GM19351 (cell line): ENCODE measurements around the gene GPX2.

Experiments
- ATAC-seq: cut with Tn5 transposase; IDR thresholded peaks from one replicate; pipeline ENCODE4 v1.9.1; 2021; ENCODE audit warnings: mild to moderate bottlenecking, moderate library complexity; ENCODE audit not compliant: unreplicated experiment

GPX2 gene

GRCh38 chr14:64960762-64961276 lies 18.3 kb upstream of the GPX2 start:
- ATAC-seq = no peak

- no peak for ATAC-seq
These were observed 16.2 kb upstream of the GPX2 start for GRCh38 chr14:64958743-64959142.

GRCh38 chr14:64958201-64958600 lies 15.7 kb upstream of the GPX2 start:
- ATAC-seq = no peak

- no peak for ATAC-seq
These were observed 14.3 kb upstream of the GPX2 start for GRCh38 chr14:64956697-64957406.

GRCh38 chr14:64955297-64955696 lies 12.8 kb upstream of the GPX2 start:
- no peak for ATAC-seq

GRCh38 chr14:64954491-64955240 lies 12.1 kb upstream of the GPX2 start:
- no peak for ATAC-seq

- no peak for ATAC-seq
These were observed 11.1 kb upstream of the GPX2 start for GRCh38 chr14:64953661-64954060.

- no peak for ATAC-seq
These were observed 10.7 kb upstream of the GPX2 start for GRCh38 chr14:64953310-64953654.

- ATAC-seq = peak; percentile 89
These were observed 10.2 kb upstream of the GPX2 start for GRCh38 chr14:64952598-64953309.

- ATAC-seq = no peak
These were observed 9.2 kb upstream of the GPX2 start for GRCh38 chr14:64951724-64952123.

GRCh38 chr14:64951291-64951690 lies 8.7 kb upstream of the GPX2 start:
- no peak for ATAC-seq

GRCh38 chr14:64950889-64951288 lies 8.3 kb upstream of the GPX2 start:
- ATAC-seq = no peak

GRCh38 chr14:64948612-64949210 lies 6.2 kb upstream of the GPX2 start:
- no peak for ATAC-seq

GRCh38 chr14:64947710-64948611 lies 5.4 kb upstream of the GPX2 start:
- no peak for ATAC-seq

- ATAC-seq = no peak
These were observed 3.9 kb upstream of the GPX2 start for GRCh38 chr14:64946310-64947045.

- no peak for ATAC-seq
These were observed 3.1 kb upstream of the GPX2 start for GRCh38 chr14:64945431-64946178.

GRCh38 chr14:64944861-64945260 lies 2.3 kb upstream of the GPX2 start:
- ATAC-seq = no peak

- no peak for ATAC-seq
These were observed 1.5 kb upstream of the GPX2 start for GRCh38 chr14:64944041-64944440.

- ATAC-seq = no peak
These were observed 1.0 kb upstream of the GPX2 start for GRCh38 chr14:64943556-64943955.
